HCT116 (cell line): Measurements from ENCODE around the gene COQ10A. TPM values are rescaled to one million over a fixed set of nuclear protein-coding genes. Genes with fewer than 3 reads are reported as not detected.

Source experiments
- ATAC-seq: fragments of 200-7000 bp; cut with Tn5 transposase; 2 replicates; pipeline ENCODE4 v1.9.1; 2020; ENCODE audit warnings: mild to moderate bottlenecking, moderate library complexity
- BruUV-seq: library from RNA; stranded (reverse); fragments of 400-500 nt; replicated peaks from 2 replicates; lab custom pipeline; 2021; lab: Mats Ljungman, UMichigan
- CTCF ChIA-PET: fragments of 300-600 bp; sonication (Branson Sonifier 250); formaldehyde crosslinking; loops from one replicate; lab custom pipeline; 2021; ENCODE audit warnings: antibody characterized with exemption; lab: Charles Lee
- POLR2A ChIA-PET: fragments of 300-600, 350-600 bp; sonication (Branson Sonifier 250); formaldehyde crosslinking; loops from one replicate; lab custom pipeline; 2021; ENCODE audit warnings: antibody characterized with exemption; lab: Charles Lee
- RAD21 ChIA-PET, 2 experiments: fragments of 300-600 bp; sonication (Branson Sonifier 250); formaldehyde crosslinking; loops; one replicate each; lab custom pipeline; 2023; ENCODE audit warnings: low total read pairs in 2 of 2; ENCODE audit not compliant: uncharacterized antibody in 2 of 2, unreplicated experiment in 2 of 2, low non-redundant PET in 1 of 2; lab: Charles Lee
- DNase-seq: peaks from one replicate; pipeline ENCODE4 v3.0.0-alpha.2; 2010; ENCODE audit warnings: low read depth, low spot score
- H2AFZ ChIP-seq: fragments of 200-600 bp; shearing (Covaris generic), sonication (generic); 2 replicates; pipeline ENCODE4 v1.6.1; 2017; ENCODE audit warnings: low read depth, mixed run types, mixed read lengths, antibody characterized with exemption, low read length; ENCODE audit not compliant: poor library complexity, severe bottlenecking
- H3K27ac ChIP-seq: 2 replicates; pipeline ENCODE4 v1.5.1; 2012; ENCODE audit warnings: low read depth, low read length
- H3K27me3 ChIP-seq: fragments of 200-600 bp; sonication (generic); 2 replicates; pipeline ENCODE4 v1.6.1; 2016; ENCODE audit warnings: mixed run types, low read length, mixed read lengths; ENCODE audit not compliant: insufficient read depth
- H3K36me3 ChIP-seq, 2 experiments: fragments of 200-500 bp in 1 of 2; fragments of 200-600 bp in 1 of 2; sonication (Bioruptor generic) in 1 of 2; sonication (generic) in 1 of 2; 2 replicates each; pipeline versions ENCODE4 v1.5.1 to v1.6.1; 2014 to 2016; ENCODE audit warnings: low read length in 2 of 2, inconsistent platforms in 1 of 2, mixed read lengths in 1 of 2, mixed run types in 1 of 2; ENCODE audit not compliant: insufficient read depth in 2 of 2, control insufficient read depth in 1 of 2
- H3K4me1 ChIP-seq, 2 experiments: fragments of 200-600 bp in 1 of 2; sonication (generic) in 1 of 2; 2 replicates each; pipeline versions ENCODE4 v1.5.1 to v1.6.1; 2012 to 2017; ENCODE audit warnings: low read length in 2 of 2, inconsistent platforms in 1 of 2, mild to moderate bottlenecking in 1 of 2, mixed read lengths in 1 of 2, mixed run types in 1 of 2, moderate library complexity in 1 of 2; ENCODE audit not compliant: insufficient read depth in 2 of 2, control insufficient read depth in 1 of 2
- H3K4me2 ChIP-seq: fragments of 200-600 bp; sonication (generic); 2 replicates; pipeline ENCODE4 v1.6.1; 2017; ENCODE audit warnings: mixed run types, low read length, mixed read lengths
- H3K4me3 ChIP-seq, 2 experiments: fragments of 200-600 bp in 1 of 2; sonication (generic) in 1 of 2; replicated peaks in 1 of 2; 2 replicates each; pipeline ENCODE4 v1.5.1; 2011 to 2016; ENCODE audit warnings: low read length in 2 of 2, control low read depth in 1 of 2, low read depth in 1 of 2, mild to moderate bottlenecking in 1 of 2, mixed read lengths in 1 of 2, mixed run types in 1 of 2
- H3K79me2 ChIP-seq: fragments of 200-600 bp; sonication (generic); 2 replicates; pipeline ENCODE4 v1.6.1; 2017; ENCODE audit warnings: mild to moderate bottlenecking, mixed run types, low read length, moderate library complexity, mixed read lengths; ENCODE audit not compliant: insufficient read depth
- H3K9ac ChIP-seq: fragments of 200-600 bp; sonication (generic); 2 replicates; pipeline ENCODE4 v1.6.1; 2016; ENCODE audit warnings: low read length, mixed read lengths
- H3K9me2 ChIP-seq: fragments of 200-600 bp; sonication (generic), shearing (Covaris generic); 2 replicates; pipeline ENCODE4 v1.6.1; 2017; ENCODE audit warnings: mixed run types, mild to moderate bottlenecking, moderate library complexity; ENCODE audit not compliant: insufficient read depth
- H3K9me3 ChIP-seq, 2 experiments: fragments of 200-500 bp in 1 of 2; fragments of 200-600 bp in 1 of 2; sonication (Bioruptor generic) in 1 of 2; sonication (generic) in 1 of 2; 2 replicates each; pipeline ENCODE4 v1.6.1; 2014 to 2017; ENCODE audit warnings: low read length in 2 of 2, mixed read lengths in 2 of 2, inconsistent platforms in 1 of 2, low read depth in 1 of 2, mild to moderate bottlenecking in 1 of 2, mixed run types in 1 of 2, moderate library complexity in 1 of 2; ENCODE audit not compliant: control insufficient read depth in 1 of 2, insufficient read depth in 1 of 2
- H4K20me1 ChIP-seq: fragments of 200-600 bp; sonication (generic), shearing (Covaris generic); 2 replicates; pipeline ENCODE4 v1.6.1; 2017; ENCODE audit warnings: mixed run types, mild to moderate bottlenecking, moderate library complexity; ENCODE audit not compliant: insufficient read depth
- CBX3 ChIP-seq: IDR thresholded peaks from 2 replicates; pipeline ENCODE4 v1.6.1; 2012; ENCODE audit warnings: low read depth
- EGR1 ChIP-seq: IDR thresholded peaks from 2 replicates; pipeline ENCODE4 v1.6.1; 2012; ENCODE audit warnings: low read depth
- POLR2A ChIP-seq: IDR thresholded peaks from 2 replicates; pipeline ENCODE4 v1.7.0; 2011; ENCODE audit warnings: borderline replicate concordance; ENCODE audit not compliant: insufficient read depth, insufficient read length; ENCODE audit errors: extremely low read depth
- POLR2AphosphoS5 ChIP-seq: IDR thresholded peaks from 2 replicates; pipeline ENCODE4 v1.6.1; 2011; ENCODE audit warnings: mild to moderate bottlenecking, low read depth, low read length, moderate library complexity
- REST ChIP-seq: IDR thresholded peaks from 2 replicates; pipeline ENCODE4 v1.6.1; 2012; ENCODE audit warnings: low read depth
- SIN3A ChIP-seq: IDR thresholded peaks from 2 replicates; pipeline ENCODE4 v1.6.1; 2012; ENCODE audit warnings: low read depth
- SRF ChIP-seq: IDR thresholded peaks from 2 replicates; pipeline ENCODE4 v1.6.1; 2012; ENCODE audit warnings: low read depth
- YY1 ChIP-seq: IDR thresholded peaks from 2 replicates; pipeline ENCODE4 v1.6.1; 2011; ENCODE audit warnings: low read length, low read depth, moderate library complexity, mild to moderate bottlenecking; ENCODE audit not compliant: insufficient replicate concordance; ENCODE audit errors: extremely low read depth
- ZBTB33 ChIP-seq: IDR thresholded peaks from 2 replicates; pipeline ENCODE4 v1.6.1; 2011; ENCODE audit warnings: mild to moderate bottlenecking, low read length, moderate library complexity; ENCODE audit not compliant: insufficient replicate concordance; ENCODE audit errors: extremely low read depth
- ZFX ChIP-seq: fragments of 450-650 bp; IDR thresholded peaks from 2 replicates; pipeline ENCODE4 v1.6.1; 2017
- intact Hi-C: fragments of 100-400 bp; cut with micrococcal nuclease; formaldehyde crosslinking; loops from 2 replicates; pipeline ENCODE4 v1.10.0; 2022
- total RNA-seq: library from RNA; stranded (reverse); gene quantifications from one replicate; pipeline ENCODE4 v1.2.1, GENCODE V29; 2021; ENCODE audit not compliant: unreplicated experiment
- TF ChIP-seq, protein P1 (sequence below): IDR thresholded peaks from 2 replicates; pipeline ENCODE4 v1.6.1; 2012
- TF ChIP-seq, protein P2 (sequence below): IDR thresholded peaks from 2 replicates; pipeline ENCODE4 v1.6.1; 2012

COQ10A gene
- total RNA-seq, 1 experiment from 2014 or later: 11.7 TPM

DNA sequence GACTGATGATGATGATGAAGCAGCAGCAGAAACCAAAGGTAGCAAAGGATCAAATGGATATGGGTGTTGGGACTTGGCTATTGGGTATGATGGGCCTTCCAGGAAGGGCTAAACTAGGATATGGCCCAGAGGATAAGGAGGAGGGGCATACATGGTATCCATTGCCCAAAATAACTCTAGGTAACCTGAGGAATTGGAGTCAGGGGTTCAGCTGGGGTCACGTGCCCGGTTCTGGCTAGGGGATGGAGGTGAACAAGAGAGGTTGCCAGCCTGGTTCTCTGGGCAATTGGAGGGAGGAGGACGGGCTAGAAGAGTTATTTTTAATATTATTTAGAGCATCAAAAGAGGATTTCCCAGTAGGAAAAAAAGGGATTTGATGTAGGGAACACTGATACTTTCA is 5.8 kb upstream of the COQ10A start:
- Histone ChIP-seq H3K9me3 (no peaks in the 10 kb centered on the region), H3K27ac (no peak overlapping the region), H3K9me2 (no peaks in the 10 kb centered on the region), H3K36me3 (peaks cover 2 to 10% of the 10 kb centered on the region in 2 experiments; a peak in 1 of 4 replicates), H2AFZ (no peak overlapping the region), H3K27me3 (no peaks in the 10 kb centered on the region), H3K4me1 (peaks cover 26 to 56% of the 10 kb centered on the region in 2 experiments), H3K4me2 (0 out of 2 replicates have a peak overlapping the region, but pooled peaks have one; percentile 7), H3K4me3 (no peak overlapping the region), H3K9ac (no peak overlapping the region), H4K20me1 (no peaks in the 10 kb centered on the region), H3K79me2 (peaks cover 20% of the 10 kb centered on the region)
- ChIA-PET RAD21 (no interaction called here), POLR2A (interaction anchor here (0.6 kb wide), 1 partner anchor 518 kb away, joined by 7 read pairs; no protein-coding TSS in a partner anchor), CTCF (no interaction called here)
- no TSS peak for BruUV-seq
- TF ChIP-seq POLR2A (no peak), SIN3A (no peak)
- intact Hi-C loops: no loop called here
- DNase-seq (no peak), ATAC-seq (no peak)

DNA sequence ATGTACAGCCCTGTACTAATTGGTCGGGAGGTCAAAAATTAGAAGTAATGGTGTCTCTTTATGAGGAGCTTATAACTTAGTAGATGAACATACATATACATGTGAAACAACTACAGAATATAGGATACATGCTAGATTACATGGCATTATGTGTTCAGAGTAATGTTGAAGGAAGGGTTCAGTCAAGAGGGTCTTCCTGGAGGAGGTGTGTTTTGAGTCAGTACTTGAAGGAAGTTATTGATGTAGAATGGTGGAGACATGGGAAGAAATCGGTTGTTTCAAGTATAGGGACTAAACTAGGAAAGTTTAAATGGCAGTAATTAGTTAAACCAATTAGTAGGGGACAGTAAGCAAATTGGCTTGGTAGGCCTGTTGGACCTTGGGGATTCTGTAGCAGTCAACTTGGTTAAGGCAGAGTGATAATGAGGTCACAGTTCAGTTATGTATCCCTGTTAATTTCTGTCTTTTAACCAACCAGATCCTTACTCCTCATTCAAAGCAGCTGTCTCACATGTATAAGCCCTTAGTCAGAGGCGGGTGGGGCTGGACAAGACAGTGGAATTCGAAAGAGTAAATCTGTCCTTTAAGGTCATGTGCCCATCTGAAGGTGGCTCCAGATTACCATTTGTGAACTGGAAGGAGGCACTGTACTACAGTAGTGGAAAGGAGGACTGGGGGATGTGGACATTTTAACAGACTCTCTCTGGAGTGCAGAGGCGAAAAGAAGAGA is 5.1 kb upstream of the COQ10A start:
- H3K27me3 ChIP-seq: no peaks in the 10 kb centered on the region
- peak overlapping the region in 1 of 2 experiments; percentile 41; a peak in 2 of 4 replicates for H3K4me3 ChIP-seq
- H3K9me2 ChIP-seq: no peaks in the 10 kb centered on the region
- intact Hi-C loops: no loop called here
- peaks cover 24 to 57% of the 10 kb centered on the region in 2 experiments for H3K4me1 ChIP-seq
- peaks cover 13% of the 10 kb centered on the region for H3K79me2 ChIP-seq
- RAD21 ChIA-PET: no interaction called here
- DNase-seq (peak; percentile 48), ATAC-seq (peak; percentile 31)
- H4K20me1 ChIP-seq: no peaks in the 10 kb centered on the region
- CTCF ChIA-PET: no interaction called here
- H3K9me3 ChIP-seq: no peaks in the 10 kb centered on the region
- BruUV-seq: no TSS peak
- peaks cover 0 to 2% of the 10 kb centered on the region in 2 experiments; a peak in 1 of 4 replicates for H3K36me3 ChIP-seq
- POLR2A ChIA-PET: no interaction called here
- H3K27ac ChIP-seq: peak overlapping the region; percentile 25; the same call in 1 of the 2 replicates
- peak overlapping the region; percentile 5 for H2AFZ ChIP-seq
- peak overlapping the region; percentile 10; the same call in 1 of the 2 replicates for H3K9ac ChIP-seq
- H3K4me2 ChIP-seq: peak overlapping the region; percentile 80
- TF ChIP-seq REST: no peak
- TF ChIP-seq ZFX: no peak
- 0 out of 2 replicates have a peak, but pooled peaks have one; percentile 13 for TF ChIP-seq CBX3
- TF ChIP-seq, protein P1, sequence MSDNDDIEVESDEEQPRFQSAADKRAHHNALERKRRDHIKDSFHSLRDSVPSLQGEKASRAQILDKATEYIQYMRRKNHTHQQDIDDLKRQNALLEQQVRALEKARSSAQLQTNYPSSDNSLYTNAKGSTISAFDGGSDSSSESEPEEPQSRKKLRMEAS: peak; percentile 59; the same call in 1 of the 2 replicates
- no peak for TF ChIP-seq ZBTB33
- no peak for TF ChIP-seq SRF
- TF ChIP-seq, protein P2, sequence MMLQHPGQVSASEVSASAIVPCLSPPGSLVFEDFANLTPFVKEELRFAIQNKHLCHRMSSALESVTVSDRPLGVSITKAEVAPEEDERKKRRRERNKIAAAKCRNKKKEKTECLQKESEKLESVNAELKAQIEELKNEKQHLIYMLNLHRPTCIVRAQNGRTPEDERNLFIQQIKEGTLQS: no peak
- no peak for TF ChIP-seq YY1
- TF ChIP-seq EGR1: no peak
- TF ChIP-seq POLR2A: no peak
- no peak for TF ChIP-seq POLR2AphosphoS5
